AG08396 (cell line): Measurements from ENCODE around the gene HTRA3.

Experiments used
- DNase-seq: peaks from one replicate; pipeline ENCODE4 v3.0.0; 2012; ENCODE audit warnings: low spot score, mixed read lengths

The HTRA3 gene

DNA sequence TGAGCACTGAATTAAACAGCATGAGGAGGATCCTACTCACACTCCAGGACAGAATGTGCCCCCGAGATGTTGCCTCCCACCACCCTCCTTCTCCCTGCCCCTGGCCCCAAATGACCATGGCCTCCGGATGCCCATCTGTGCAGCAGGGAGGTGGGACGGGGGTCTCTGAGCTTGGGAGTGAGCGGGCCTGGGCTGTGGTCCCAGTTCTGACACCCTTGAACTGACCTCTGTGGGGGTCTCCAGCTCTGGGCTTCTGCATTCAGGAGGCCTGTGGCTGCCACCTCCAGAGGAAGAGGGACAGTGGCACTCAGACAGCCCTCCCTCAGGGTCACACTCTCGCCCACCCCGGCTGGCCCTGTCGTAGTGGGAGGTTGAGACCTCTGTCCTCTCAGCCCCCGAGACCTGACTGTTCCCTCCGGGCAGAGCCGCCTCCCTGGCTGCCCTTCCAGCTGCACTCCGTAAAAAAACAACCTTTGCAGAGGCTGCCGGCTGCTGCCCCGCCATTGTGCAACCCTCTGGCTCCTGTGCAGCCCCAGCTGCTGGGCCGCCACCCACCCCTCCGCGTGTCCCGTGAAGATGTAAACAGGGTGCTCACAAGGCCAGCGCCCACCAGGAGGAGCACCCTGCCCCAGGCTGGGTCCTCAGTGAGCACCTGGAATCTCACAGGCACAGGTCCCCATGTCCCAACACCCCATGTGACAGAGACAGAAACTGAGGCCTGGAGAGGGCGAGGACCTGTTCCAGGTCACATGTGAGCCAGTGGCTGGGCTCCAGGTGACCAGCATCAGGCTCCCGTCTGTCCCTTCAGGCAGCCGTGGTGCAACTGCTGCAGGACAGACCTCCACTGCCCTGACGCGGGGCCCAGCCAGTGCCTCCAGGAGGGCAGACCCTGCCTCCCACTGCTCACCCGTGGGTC is 39.6 kb downstream of the HTRA3 start:
- DNase-seq: no peak

DNA sequence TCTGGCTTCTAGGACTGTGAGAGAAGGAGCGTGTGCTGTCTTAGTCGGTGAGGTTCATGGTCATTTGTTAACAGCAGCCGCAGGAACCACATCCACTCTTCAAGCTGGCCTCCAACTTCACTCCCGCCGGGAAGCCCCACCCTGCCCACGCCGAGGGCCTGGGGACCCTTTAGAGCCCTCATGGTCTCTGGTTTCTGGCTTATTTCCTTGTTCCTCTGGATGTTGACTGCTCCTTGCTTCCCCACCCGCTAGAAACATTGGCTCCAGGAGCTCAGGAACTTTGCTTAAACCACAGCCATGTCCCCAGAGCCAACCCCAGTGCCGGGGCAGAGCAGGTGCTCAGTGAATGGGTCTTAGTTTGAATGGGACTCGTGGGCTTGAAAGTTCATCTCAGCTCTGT is 40.8 kb downstream of the HTRA3 start:
- DNase-seq: no peak

DNA sequence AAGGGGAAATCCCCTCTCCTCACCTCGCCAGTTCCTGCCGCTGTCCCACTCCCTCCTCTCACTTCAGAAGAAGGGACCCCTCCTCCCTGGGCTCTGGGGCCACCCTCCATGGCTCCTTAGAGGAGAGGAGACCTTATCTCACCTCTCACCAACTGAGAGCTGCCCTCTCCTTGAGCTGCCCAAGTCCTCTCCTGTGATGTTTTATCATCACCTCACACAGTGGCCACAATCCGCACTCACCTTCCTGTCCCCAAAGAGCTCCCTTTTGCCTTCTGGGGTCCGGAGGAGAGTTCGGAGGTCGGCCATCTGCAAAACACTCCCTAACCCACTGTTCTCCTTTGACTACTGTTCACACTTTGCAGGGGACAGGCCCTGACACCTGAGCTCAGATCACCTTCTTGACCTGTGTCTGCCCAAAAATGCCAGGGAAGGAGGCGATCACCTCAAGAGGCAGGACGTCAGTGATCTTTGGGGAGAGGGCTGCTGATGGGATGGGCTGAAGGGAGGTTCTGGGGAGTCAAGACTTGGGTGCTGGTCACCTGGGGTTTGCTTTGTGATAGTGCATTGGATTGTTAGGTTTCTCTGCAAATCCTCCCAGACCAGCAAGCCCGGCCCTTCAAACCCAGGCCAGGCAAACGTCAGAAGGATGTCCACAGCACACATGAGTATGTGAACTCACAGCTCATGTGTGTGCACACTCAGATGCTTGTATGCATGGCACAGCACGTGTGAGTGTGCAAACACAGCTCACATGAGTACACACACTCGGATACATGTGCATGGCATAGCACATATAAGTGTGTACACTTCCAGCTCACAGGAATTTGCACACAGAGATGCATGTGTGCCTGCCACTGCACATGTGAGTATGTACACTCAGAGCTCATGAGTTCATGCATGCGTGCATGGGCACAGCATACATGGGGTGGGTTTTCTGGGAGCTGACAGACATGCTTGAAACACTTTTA is 41.8 kb downstream of the HTRA3 start:
- DNase-seq: no peak

DNA sequence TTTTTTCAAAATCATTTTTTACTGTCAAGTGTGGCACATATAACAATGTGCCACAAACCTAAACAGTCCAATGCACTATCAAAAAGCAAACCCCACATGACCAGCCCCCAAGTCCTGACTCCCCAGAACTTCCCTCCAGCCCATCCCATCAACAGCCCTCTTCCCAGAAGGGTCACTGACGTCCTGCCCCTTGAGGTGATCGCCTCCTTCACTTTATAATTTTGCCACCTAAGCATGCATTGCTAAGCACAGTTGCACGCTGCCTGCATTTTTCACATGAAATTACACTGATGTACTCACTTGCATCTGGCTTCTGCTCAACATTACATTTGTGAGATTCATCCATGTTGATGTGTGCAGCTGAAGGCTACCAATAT is 42.5 kb downstream of the HTRA3 start:
- no peak for DNase-seq

DNA sequence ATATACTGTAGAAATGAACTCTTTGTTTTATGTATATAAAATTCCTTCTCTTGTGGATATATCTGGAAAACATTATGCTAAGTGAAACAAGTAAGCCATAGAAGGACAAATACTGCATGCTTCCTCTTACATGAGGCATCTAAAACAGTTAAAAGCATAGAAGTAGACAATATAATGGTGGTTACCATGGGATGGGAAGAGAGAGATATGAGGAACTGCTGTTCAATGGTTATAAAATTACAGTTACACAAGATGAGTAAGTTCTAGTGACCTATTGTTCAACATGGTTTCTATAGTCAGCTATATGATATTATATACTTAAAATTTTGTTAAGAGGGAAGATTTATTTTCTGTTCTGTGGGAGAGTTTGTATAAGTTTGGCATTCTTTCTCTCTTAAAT is 43.4 kb downstream of the HTRA3 start:
- DNase-seq: no peak

DNA sequence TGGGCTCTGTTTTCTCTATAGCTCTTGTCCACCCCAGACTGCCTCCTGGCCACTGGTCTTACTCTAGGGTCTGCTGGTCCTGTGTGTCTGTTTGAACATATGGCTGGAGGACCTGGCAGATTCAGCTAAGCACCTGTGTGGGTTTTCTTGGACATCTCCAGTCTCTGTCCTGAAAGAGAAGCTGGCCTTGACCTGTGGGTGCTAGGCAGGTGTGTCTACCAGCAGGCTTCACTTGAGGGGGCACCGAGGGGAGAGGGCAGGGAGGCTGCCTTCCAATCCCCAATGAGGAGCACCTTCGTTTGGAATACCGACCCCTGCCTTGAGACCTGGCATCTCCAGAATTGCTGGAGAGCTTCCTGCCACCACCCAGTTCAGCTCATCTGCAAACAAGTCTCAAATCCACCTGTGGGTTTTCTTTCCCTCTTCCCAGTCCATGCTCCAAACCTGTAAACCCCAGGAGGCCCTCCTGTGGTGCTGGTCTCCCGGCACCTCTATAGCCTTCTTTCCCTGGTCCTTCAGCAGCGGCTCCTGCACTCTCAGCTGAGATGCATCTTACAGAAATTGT is 45.2 kb downstream of the HTRA3 start:
- DNase-seq: no peak

DNA sequence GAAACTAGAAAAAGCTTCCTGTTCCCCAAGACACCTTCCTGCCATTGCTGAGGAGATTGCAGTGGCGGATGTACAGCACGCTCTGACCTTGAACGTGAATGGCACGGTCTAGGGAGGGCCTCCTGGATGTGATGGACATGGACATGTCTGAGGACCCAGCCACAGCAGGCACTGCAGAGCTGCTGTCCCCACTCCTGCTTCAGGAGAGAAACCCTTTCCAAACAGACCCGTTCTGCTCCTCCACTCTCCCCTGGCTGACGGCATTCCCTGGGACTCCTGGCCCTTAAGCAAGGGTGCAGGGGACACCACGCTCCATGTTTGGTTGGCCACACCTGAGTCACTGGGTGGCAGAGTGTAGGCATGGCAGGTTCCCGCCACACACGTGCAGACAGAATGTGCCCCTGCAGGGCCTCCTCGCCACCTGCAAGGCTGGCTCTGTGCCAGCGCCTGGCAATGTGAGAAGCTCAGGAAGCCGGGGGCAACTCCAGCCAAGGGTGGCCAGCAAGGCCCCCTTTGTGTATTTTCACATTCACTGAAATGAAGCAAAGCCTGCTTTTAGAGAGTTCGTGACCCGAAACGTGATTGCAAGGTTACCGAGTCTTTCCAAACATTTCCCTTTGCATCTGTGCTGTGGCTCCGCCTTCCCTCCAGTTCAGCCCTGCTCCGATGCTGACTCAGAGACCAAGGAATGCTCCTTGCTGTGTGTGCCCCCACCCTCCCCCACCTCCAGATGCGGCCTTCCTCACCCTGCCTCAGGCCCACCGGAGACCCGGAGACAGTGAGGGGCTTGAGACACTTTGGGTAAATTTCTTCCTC is 46.1 kb downstream of the HTRA3 start:
- DNase-seq: peak; percentile 89

DNA sequence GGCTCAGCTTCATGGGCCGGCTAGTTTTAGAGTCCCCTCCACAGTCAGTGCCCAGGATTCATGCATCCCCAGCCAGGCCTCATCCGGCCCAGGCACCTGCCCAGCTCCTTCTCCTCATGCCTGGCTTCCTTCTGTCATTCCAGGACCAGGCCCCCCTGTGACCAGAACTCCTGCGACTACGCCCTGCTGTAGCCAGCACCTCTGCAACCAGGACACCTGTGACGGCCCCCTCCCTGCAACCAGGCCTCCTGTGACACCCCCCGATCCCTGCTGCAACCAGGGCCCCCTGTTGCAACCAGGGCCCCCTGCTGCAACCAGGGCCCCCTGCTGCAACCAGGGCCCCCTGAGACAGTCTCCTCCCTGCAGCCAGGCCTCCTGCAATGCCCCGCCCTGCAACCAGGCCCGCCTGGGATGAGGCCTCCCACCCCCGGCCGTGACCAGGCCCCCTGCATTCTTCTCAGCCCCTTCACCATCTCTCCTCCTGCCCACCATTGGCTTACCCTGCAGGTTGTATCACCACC is 46.8 kb downstream of the HTRA3 start:
- no peak for DNase-seq

DNA sequence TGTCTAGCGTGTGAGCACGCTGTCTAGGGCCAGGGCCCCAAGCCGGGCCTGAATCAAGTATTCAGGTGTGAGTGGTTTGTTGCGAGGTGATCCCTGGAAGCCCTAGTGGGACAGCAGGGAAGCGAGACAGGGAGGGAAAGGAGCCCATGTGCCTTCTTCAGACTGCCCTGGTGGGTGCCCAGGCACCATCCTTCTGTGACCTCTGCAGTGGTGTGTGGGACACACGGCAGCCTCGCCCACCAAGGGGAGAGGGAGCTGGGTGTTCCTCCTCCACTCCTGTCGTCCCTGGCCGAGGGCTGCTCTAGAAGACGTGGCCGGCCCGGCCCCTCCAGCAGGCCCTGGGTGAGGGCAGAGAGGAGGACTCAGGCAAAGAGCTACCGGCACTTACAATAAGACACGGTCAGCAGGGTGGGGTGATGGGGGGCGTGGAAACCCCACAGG is 47.4 kb downstream of the HTRA3 start:
- no peak for DNase-seq

DNA sequence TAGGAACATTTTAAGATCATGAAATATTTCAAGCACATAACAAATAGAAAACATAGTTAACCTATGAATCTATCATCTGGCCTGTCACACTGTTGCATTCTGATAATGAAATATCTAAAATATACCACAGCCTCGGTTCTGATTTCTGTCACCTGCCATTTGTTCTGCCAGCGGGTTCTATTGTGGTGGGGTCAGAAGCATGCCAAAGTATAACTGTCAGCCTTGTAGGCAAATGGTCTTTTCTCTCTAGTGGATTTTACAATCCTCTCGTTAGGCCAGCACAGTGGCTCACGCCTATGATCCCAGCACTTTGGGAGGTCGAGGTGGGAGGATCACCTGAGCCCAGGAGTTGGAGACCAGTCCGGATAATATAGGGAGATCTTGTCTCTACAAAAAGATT is 47.9 kb downstream of the HTRA3 start:
- DNase-seq: no peak

DNA sequence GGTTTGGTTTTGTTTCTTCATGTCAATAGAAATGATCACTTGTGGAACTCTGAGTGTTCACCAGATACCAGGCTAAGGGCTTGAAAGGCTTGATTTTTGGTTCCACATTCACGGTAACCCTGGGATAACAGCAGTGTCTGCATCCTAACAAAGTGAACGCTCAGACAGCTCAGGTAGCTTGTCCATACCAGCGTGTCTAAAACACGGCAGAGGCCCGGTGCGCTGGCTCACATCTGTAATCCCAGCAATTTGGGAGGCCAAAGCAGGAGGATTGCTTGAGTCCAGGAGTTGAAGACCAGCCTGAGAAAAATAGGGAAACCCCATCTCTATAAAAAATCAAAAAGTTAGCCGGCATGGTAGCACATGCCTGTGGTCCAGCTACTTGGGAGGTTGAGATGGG is 49.0 kb downstream of the HTRA3 start:
- no peak for DNase-seq

DNA sequence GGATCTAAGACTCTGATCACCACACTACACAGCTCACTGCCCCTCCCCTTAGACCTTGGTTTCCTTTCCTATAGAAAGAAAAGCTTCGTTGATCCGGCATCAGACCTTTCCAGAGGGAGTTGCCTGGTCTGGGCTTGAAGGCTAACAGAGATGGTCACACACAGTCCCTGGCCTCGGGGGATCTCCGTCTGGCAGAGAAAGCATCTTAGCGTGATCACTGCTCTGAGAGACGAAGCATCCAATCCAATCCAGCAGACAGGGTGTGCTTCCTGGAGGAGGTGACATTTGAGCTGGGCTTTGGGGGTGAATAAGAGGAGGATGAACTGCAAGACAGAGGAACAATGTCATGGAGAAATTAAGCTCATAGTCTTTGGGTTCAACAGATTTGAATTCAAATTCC is 49.5 kb downstream of the HTRA3 start:
- no peak for DNase-seq

DNA sequence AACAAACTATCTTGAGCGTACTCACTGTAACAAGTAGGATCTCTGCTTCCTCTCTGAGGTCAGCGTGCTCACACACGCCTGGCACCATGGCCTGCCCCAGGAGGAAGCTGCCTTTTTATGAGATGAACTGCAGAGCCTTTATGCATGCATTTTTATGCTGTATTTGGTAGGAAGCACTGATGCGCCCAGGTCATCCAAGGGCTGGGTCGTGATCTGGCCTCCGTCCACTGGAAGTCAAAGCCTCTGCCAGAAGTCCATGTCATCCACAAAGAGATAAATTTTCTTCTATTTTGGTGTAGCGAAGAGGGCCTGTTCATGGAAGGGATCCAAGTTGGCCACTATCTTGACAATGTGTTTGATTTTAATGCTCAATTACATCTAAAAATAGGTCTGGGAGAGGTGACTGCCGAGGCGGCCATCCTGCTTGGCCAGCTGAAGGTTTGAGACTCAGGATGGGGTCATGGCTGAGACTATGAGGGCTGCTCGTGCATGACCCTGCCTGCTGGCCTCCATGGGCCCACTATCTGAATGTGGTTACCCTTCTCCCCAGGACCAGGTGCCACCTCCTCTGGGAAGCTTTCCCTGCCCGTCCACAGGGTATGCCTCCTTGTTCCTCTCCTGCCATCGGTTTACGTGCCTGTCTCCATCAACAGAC is 50.3 kb downstream of the HTRA3 start:
- DNase-seq: no peak

DNA sequence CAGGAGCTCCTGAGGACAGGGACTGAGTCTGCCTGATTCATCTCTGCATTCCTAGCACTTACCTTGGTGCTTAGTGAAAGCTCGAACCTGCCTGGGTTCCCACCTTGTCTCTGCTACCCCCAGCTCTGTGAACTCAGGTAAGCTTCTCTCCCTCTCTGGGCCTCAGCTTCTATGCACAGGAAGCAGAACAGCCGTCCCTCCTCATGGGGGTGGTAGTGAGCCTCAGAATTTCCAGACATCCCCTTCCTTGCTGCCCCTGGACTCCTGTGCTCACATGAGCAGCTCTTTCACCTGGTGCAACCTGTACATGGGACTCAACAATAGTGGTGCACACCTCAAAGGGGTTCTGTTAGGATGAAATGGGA is 50.8 kb downstream of the HTRA3 start:
- DNase-seq: no peak

DNA sequence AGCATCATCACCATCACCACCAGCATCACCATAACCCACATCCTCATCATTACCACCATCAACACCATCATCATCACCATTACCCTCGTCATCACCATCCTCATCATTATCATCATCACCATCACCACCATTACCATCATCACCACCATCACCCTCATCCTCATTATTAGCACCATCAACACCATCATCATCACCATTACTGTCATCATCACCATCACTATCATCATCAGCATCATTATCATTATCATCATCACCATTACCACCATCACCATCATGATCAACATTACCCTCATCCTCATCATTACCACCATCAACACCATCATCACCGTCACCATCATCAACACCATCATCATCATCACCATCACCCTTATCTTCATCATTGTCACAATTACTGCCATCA is 51.7 kb downstream of the HTRA3 start:
- no peak for DNase-seq

DNA sequence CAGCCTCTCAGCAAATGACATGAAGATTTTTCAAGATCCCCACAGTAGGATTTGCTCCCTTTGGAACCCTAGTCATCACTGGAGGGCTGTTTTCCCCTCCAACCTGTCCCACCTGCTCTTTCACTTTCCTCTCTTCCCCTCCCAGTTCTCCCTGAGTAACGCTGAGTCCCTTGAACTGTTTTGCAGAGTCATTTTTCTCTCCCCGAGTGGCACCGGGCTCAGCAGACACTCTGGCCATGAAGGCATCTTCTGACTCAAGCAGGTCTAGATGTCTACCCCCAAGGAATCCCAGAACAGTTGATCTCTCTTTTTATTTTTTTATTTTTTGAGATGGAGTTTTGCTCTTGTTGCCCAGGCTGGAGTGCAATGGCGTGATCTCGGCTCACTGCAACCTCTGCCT is 52.2 kb downstream of the HTRA3 start:
- DNase-seq: no peak

DNA sequence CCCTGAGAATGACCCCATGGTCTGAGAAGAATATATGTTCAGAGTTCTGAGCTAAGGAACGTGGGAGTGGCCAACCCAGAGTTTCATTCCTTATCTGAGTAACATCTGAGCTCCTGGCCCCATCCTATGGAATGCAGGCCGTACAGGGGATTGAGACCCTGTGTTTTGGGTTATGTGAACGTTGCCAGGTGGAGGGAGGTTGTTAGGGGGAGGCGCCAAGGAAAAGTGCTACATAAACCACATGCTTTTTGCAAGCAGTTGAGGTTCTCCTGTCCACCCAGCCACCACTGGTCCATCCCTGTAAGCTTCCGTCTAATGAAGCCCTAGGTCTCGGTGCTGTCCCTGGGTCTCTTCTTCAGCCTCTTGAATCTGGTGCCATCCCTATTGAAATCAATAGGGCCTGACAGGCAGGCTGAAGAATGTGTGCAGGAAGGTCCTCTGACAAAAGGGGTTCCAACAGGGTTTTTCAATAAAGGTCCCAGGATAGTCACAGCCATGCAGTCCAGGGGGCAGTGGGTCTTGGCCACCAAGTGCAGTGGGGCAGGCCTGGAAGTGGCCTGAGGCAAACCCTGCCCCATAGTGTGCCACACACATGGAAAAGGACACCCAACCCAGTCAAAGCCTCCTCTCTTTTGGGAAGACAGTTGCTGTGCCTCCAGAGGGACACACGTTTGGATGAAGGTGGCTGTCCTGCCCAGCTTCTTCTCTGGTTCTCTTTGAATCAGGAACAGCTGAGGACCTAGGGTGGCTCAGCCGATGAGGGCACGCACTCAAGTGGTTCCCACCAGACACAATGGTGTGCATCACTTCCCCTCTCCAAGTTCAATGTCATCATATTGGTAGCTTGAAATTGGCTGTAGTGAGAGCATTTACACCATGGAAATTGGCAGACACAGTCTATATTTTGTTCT is 53.5 kb downstream of the HTRA3 start:
- DNase-seq: no peak

DNA sequence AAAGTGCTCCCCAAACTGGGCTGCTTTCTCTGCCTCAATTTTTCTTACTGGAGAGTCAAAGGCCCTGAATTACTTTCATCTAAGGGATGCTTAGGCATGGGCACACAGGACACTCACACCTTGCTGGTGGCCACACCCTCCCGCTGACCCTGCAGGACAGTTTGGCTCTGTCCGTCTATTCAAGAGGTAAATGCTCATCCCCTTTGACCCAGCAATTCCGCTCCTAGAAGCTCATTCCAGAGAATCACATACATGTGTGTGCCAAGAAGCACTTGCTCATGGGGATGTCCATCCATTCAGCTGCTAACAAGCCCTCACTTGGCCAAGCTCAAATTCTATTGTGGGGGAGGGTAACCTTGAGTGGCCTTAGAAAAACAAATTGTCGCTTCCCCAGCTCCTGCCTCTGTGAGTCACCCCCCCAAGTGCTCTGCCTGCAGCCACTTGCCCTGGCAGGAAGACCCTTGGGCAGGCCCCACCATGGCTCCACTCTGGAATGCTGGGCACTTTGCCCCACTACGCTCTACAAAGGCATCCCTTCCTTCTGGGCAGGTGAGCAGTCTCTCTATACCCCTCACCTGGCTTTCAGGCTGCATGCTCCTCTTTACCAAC is 54.5 kb downstream of the HTRA3 start:
- DNase-seq: no peak

DNA sequence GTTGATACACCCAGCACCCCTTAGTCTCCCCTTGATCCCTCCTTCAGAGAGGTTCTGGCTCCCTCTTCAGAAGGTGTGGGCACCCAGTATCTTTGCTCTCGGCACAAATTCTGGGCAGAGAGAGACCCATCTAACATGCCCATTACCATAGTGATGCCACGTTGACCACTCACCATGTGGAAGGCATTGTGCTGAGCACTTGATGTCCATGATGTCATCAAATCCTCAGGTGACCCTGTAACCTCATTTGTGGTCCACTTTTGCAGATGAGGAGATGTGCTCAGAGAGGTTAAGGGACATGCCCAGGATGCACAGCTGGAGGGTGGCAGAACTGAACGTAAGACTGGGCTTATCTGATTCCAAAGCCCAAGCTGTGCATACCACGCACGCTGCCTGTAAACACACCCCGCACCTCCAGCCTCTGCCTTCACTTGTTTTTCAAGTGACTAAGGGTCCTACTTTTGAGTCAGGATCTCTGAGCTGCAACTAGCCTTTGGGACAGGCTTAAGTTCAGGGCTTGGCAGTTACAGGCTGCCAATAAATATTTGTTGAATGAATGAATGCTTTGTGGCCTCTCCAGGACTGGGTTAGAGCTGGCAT is 55.2 kb downstream of the HTRA3 start:
- no peak for DNase-seq
